H4 (cell line): ENCODE data around the gene HPGD. TPM values are rescaled to one million over a fixed set of nuclear protein-coding genes. Genes with fewer than 3 reads are reported as not detected.
"Not testable (repeated sequence)": the region's sequence is repeated elsewhere in the genome, so short reads cannot be mapped to it uniquely, and the experiment has no call there.

Experiments
- DNase-seq: peaks from one replicate; pipeline ENCODE4 v3.0.0-alpha.2; 2015; ENCODE audit warnings: low spot score
- total RNA-seq: library from RNA; depleted of rRNA; stranded (reverse); fragments of >200 nt; shearing (Covaris generic); gene quantifications from 2 replicates; pipeline ENCODE4 v1.2.3, GENCODE V29; 2014

Gene HPGD
- total RNA-seq, 1 experiment from 2014 or later = 0.89 TPM

GRCh38 chr4:174526731-174527130, 4.4 kb upstream of the HPGD start:
- no peak for DNase-seq

- no peak for DNase-seq
Observed at GRCh38 chr4:174524242-174524641, 2.0 kb upstream of the HPGD start.

- DNase-seq = no peak
Observed at GRCh38 chr4:174523025-174523693, 871 bp upstream of the HPGD start.

GRCh38 chr4:174521800-174522182, 497 bp downstream of the HPGD start:
- no peak for DNase-seq

- DNase-seq = no peak
Observed at GRCh38 chr4:174520660-174521059, 1.6 kb downstream of the HPGD start.

GRCh38 chr4:174517502-174518445, 4.5 kb downstream of the HPGD start:
- DNase-seq = no peak

- no peak for DNase-seq
Observed at GRCh38 chr4:174516794-174517193, 5.5 kb downstream of the HPGD start.

- no peak for DNase-seq
Observed at GRCh38 chr4:174516345-174516744, 5.9 kb downstream of the HPGD start.

- DNase-seq = no peak
Observed at GRCh38 chr4:174512745-174513144, 9.5 kb downstream of the HPGD start.

- no peak for DNase-seq
Observed at GRCh38 chr4:174505892-174506291, 16.4 kb downstream of the HPGD start.

- no peak for DNase-seq
Observed at GRCh38 chr4:174505007-174505406, 17.3 kb downstream of the HPGD start.

GRCh38 chr4:174503079-174503715, 19.1 kb downstream of the HPGD start:
- no peak for DNase-seq

GRCh38 chr4:174496631-174497432, 25.5 kb downstream of the HPGD start:
- DNase-seq = no peak

GRCh38 chr4:174495626-174496025, 26.7 kb downstream of the HPGD start:
- no peak for DNase-seq

GRCh38 chr4:174494726-174495125, 27.6 kb downstream of the HPGD start:
- no peak for DNase-seq

GRCh38 chr4:174494146-174494545, 28.1 kb downstream of the HPGD start:
- DNase-seq = no peak

GRCh38 chr4:174490451-174490961, 31.8 kb downstream of the HPGD start:
- DNase-seq = peak; percentile 14

GRCh38 chr4:174488368-174488767, 33.9 kb downstream of the HPGD start:
- DNase-seq = not testable (repeated sequence)

- DNase-seq = no peak
Observed at GRCh38 chr4:174485025-174485424, 37.3 kb downstream of the HPGD start.

- no peak for DNase-seq
Observed at GRCh38 chr4:174483792-174484191, 38.5 kb downstream of the HPGD start.

- no peak for DNase-seq
Observed at GRCh38 chr4:174479140-174479539, 43.1 kb downstream of the HPGD start.
